Esophagus squamous epithelium (tissue), 5 donors: ENCODE data around the gene SAA4. TPM values are rescaled to one million over a fixed set of nuclear protein-coding genes. Genes with fewer than 3 reads are reported as not detected.
"Not testable (repeated sequence)": the region's sequence is repeated elsewhere in the genome, so short reads cannot be mapped to it uniquely, and the experiment has no call there.

ENCODE experiments used
- DNase-seq: peaks from one replicate; lab custom pipeline; 2025; lab: John Stamatoyannopoulos, UW
- H3K27ac ChIP-seq, 4 donors: fragments of 200-600 bp; sonication (generic); one replicate each; pipeline ENCODE4 v1.5.1; 2016 to 2019; ENCODE audit warnings: mild to moderate bottlenecking in 1 of 4
- H3K27me3 ChIP-seq, 4 donors: fragments of 200-600 bp; sonication (generic); 1 replicate in 3 of 4; 2 replicates in 1 of 4; pipeline versions ENCODE4 v1.5.1 to v1.6.0; 2017 to 2021; ENCODE audit warnings: antibody characterized with exemption in 1 of 4
- H3K36me3 ChIP-seq, 3 donors: fragments of 200-600 bp; sonication (generic); one replicate each; pipeline ENCODE4 v1.5.1; 2016 to 2019
- H3K4me1 ChIP-seq, 3 donors: fragments of 200-600 bp; sonication (generic); one replicate each; pipeline ENCODE4 v1.5.1; 2017 to 2019
- H3K4me3 ChIP-seq, 4 donors: fragments of 200-600 bp; sonication (generic); 1 replicate in 3 of 4; 2 replicates in 1 of 4; pipeline ENCODE4 v1.5.1; 2016 to 2019; ENCODE audit warnings: mild to moderate bottlenecking in 2 of 4, moderate library complexity in 1 of 4
- H3K9me3 ChIP-seq, 3 donors: fragments of 200-600 bp; sonication (generic); one replicate each; pipeline ENCODE4 v1.5.1; 2016 to 2019
- POLR2A ChIP-seq, 4 donors: fragments of 450-650 bp; IDR thresholded peaks; one replicate each; pipeline ENCODE4 v1.6.1; 2017; ENCODE audit warnings: antibody characterized with exemption in 4 of 4, mild to moderate bottlenecking in 4 of 4, moderate library complexity in 3 of 4
- WGBS, 2 donors: methylation state at CpG; one replicate each; pipeline ENCODE4 v1.1.5; 2018; 5-methylcytosine and 5-hydroxymethylcytosine counted together
- intact Hi-C: fragments of 100-400 bp; cut with DNase I; formaldehyde crosslinking; loops from one replicate; pipeline ENCODE4 v1.15.0; 2022
- total RNA-seq, 4 donors: library from RNA; depleted of rRNA; stranded (reverse); fragments of >200 nt; gene quantifications; one replicate each; pipeline ENCODE4 v1.1.0, GENCODE V29; 2016
- TF ChIP-seq, protein P1 (sequence below), 6 experiments: fragments of 450-650 bp in 4 of 6; fragments of 200-600 bp in 2 of 6; sonication (generic) in 2 of 6; IDR thresholded peaks; one replicate each; pipeline ENCODE4 v1.5.1; 2016 to 2019; ENCODE audit warnings: antibody characterized with exemption in 6 of 6, mild to moderate bottlenecking in 4 of 6, moderate library complexity in 4 of 6
- donor health status: DM: yes; HTN: yes; CAD: no.

The SAA4 gene
- total RNA-seq, 4 donors from 2014 or later, result 1.3 TPM; not detected in 3

DNA sequence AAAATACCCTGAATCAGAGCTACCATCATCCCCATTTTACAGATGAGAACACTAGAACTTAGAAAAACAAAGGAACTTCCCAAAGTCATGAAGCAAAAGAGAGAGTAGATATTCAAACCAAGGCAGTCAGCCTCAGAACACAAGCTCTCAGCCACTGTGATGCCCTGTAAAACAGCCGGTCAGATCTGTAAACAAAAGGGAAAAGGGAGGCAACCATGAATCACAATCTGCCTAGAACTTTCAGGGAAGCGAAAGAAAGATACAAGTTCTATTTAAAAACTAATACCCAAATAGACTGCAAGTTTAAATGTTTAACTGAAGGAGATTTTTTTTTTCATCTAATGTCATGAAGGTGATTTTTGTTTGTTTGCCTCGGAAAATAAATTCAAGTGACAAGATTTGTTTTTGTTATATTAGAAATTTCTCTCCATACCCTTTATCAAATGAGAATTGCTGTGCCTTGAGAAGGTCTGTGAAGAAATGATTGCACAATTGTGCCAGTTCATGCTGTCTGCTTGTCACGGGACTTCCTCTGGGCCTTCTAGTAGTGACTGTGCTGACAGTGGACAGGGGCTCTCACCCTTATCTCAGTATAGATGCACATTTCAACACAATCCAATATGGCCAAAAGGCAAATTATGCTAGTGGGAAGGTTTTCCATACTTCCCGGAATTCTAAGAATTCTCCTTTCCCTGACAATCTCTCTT, 41.1 kb upstream of the SAA4 start:
- DNase-seq, result no peak
- no peaks in the 10 kb centered on the region for H3K4me1 ChIP-seq
- no peaks in the 10 kb centered on the region for H3K27me3 ChIP-seq
- H3K27ac ChIP-seq, result peak overlapping the region in 2 of 4 donors; percentile 21 to 26
- no peaks in the 10 kb centered on the region for H3K9me3 ChIP-seq
- H3K36me3 ChIP-seq, result peaks cover 0 to 60% (median 9%) of the 10 kb centered on the region in 3 donors
- TF ChIP-seq, protein P1, sequence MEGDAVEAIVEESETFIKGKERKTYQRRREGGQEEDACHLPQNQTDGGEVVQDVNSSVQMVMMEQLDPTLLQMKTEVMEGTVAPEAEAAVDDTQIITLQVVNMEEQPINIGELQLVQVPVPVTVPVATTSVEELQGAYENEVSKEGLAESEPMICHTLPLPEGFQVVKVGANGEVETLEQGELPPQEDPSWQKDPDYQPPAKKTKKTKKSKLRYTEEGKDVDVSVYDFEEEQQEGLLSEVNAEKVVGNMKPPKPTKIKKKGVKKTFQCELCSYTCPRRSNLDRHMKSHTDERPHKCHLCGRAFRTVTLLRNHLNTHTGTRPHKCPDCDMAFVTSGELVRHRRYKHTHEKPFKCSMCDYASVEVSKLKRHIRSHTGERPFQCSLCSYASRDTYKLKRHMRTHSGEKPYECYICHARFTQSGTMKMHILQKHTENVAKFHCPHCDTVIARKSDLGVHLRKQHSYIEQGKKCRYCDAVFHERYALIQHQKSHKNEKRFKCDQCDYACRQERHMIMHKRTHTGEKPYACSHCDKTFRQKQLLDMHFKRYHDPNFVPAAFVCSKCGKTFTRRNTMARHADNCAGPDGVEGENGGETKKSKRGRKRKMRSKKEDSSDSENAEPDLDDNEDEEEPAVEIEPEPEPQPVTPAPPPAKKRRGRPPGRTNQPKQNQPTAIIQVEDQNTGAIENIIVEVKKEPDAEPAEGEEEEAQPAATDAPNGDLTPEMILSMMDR (IDR thresholded peaks at IDR 0.05), result no peak
- no peak for TF ChIP-seq POLR2A (IDR thresholded peaks at IDR 0.05)
- 81 to 86% methylated on average over 5 of the region's 5 CpGs for WGBS, 2 donors
- intact Hi-C loops, result no loop called here
- H3K4me3 ChIP-seq, result no peak overlapping the region

- H3K27ac ChIP-seq, result no peak overlapping the region
- no peaks in the 10 kb centered on the region for H3K4me1 ChIP-seq
- H3K4me3 ChIP-seq, result no peak overlapping the region
- H3K36me3 ChIP-seq, result peaks cover 0 to 9% (median 0%) of the 10 kb centered on the region in 3 donors
- no peak for TF ChIP-seq POLR2A (IDR thresholded peaks at IDR 0.05)
- H3K9me3 ChIP-seq, result no peaks in the 10 kb centered on the region
- no peak for DNase-seq
- WGBS, 2 donors, result 65 to 91% methylated on average over 4 of the region's 4 CpGs
- H3K27me3 ChIP-seq, result no peaks in the 10 kb centered on the region
- intact Hi-C loops, result no loop called here
Measured at GRCh38 chr11:18271206-18271605, 34.6 kb upstream of the SAA4 start.

- Histone ChIP-seq H3K36me3 (peaks cover 0 to under 1% (median 0%) of the 10 kb centered on the region in 3 donors), H3K4me1 (peaks cover 0 to 4% (median 0%) of the 10 kb centered on the region in 3 donors), H3K9me3 (no peaks in the 10 kb centered on the region), H3K4me3 (no peak overlapping the region), H3K27me3 (no peaks in the 10 kb centered on the region), H3K27ac (no peak overlapping the region)
- DNase-seq, result no peak
- no peak for TF ChIP-seq POLR2A (IDR thresholded peaks at IDR 0.05)
- TF ChIP-seq, protein P1 (IDR thresholded peaks at IDR 0.05), result no peak
- intact Hi-C loops, result no loop called here
- WGBS, 2 donors, result 74 to 89% methylated on average over 4 of the region's 4 CpGs
Measured at GRCh38 chr11:18270102-18270501, 33.5 kb upstream of the SAA4 start.

DNA sequence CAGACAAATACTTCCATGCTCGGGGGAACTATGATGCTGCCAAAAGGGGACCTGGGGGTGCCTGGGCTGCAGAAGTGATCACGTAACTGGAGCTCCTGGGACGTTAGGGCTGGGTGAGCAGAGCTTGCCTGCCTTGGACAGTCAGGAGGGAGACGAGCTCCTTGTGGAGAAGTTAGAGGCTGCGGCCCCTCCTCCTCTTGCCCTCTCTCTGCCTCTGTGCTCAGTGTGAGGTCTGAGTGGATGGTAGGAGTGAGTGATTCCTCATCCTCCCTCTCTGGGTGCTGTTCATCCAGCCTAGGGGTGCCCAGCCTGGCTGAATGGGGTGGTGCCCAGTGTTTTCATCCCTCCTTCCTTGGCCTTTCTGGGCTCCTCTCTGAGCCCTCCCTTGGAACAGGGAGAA, 32.6 kb upstream of the SAA4 start:
- WGBS, 2 donors, result 40% methylated on average over 2 of the region's 5 CpGs; no CpG with 5 or more reads in 1 of the 2 donors

GRCh38 chr11:18267335-18268133, 30.9 kb upstream of the SAA4 start:
- Histone ChIP-seq H3K27ac (peak overlapping the region in 1 of 4 donors; percentile 21), H3K4me3 (peak overlapping the region in 1 of 4 donors; percentile 9)
- H3K27me3 ChIP-seq, DNase-seq, H3K9me3 ChIP-seq, H3K4me1 ChIP-seq, intact Hi-C loops, H3K36me3 ChIP-seq: not testable (repeated sequence)
- 58% methylated on average over 7 of the region's 10 CpGs; no CpG with 5 or more reads in 1 of the 2 donors for whole genome bisulfite sequencing, 2 donors

More for the DNA sequence above, 32.6 kb upstream of the SAA4 start:
- H3K27ac ChIP-seq, H3K4me3 ChIP-seq, H3K27me3 ChIP-seq, H3K36me3 ChIP-seq, H3K9me3 ChIP-seq, intact Hi-C loops, DNase-seq, H3K4me1 ChIP-seq: not testable (repeated sequence)

DNA sequence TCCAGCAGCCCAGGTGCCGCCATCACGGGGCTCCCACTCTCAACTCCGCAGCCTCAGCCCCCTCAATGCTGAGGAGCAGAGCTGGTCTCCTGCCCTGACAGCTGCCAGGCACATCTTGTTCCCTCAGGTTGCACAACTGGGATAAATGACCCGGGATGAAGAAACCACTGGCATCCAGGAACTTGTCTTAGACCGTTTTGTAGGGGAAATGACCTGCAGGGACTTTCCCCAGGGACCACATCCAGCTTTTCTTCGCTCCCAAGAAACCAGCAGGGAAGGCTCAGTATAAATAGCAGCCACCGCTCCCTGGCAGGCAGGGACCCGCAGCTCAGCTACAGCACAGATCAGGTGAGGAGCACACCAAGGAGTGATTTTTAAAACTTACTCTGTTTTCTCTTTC, 29.3 kb upstream of the SAA4 start, which contains the start of gene SAA1:
TSS of gene SAA1 (plus strand) at position 316 of the 400 bp plus-strand sequence. CDS start 624 bp downstream, outside the sequence.
- H3K4me3 ChIP-seq, result no peak within 1 kb of the TSS
- intact Hi-C loops, result no loop called here
- WGBS, 2 donors, result 32 to 33% methylated on average over 4 to 5 of the region's 8 CpGs
- TF ChIP-seq, protein P1 (IDR thresholded peaks at IDR 0.05), result no peak
- TF ChIP-seq POLR2A (IDR thresholded peaks at IDR 0.05), result no peak
- H3K36me3 ChIP-seq, result no peaks in the 10 kb centered on the region
- H3K4me1 ChIP-seq, result peaks cover 0 to 4% (median 0%) of the 10 kb centered on the region in 3 donors
- peak within 1 kb of the TSS in 1 of 4 donors; percentile 14 for H3K27ac ChIP-seq
- DNase-seq, result no peak
- H3K9me3 ChIP-seq, result no peaks in the 10 kb centered on the region
- no peaks in the 10 kb centered on the region for H3K27me3 ChIP-seq
